H1 (cell line): ENCODE measurements around the gene SOX15. TPM values are rescaled to one million over a fixed set of nuclear protein-coding genes. Genes with fewer than 3 reads are reported as not detected.

Experiments
- ATF2 ChIP-seq: IDR thresholded peaks from 2 replicates; pipeline ENCODE4 v1.6.1; 2012; ENCODE audit warnings: low read length, inconsistent platforms
- BCL11A ChIP-seq, 2 experiments: IDR thresholded peaks; one replicate each; pipeline ENCODE4 v1.6.1; 2011; ENCODE audit warnings: low read depth in 2 of 2, low read length in 2 of 2, mild to moderate bottlenecking in 2 of 2
- BRCA1 ChIP-seq: IDR thresholded peaks from 2 replicates; pipeline ENCODE4 v1.6.1; 2012; ENCODE audit warnings: low read depth, low read length, improper control_type of control experiment
- CTBP2 ChIP-seq: IDR thresholded peaks from 2 replicates; pipeline ENCODE4 v1.7.0; 2011; ENCODE audit warnings: borderline replicate concordance, mild to moderate bottlenecking, moderate library complexity, mixed read lengths, low read length; ENCODE audit not compliant: insufficient read depth, insufficient read length
- EGR1 ChIP-seq: IDR thresholded peaks from 2 replicates; pipeline ENCODE4 v1.6.1; 2011; ENCODE audit warnings: low read depth, low read length, borderline replicate concordance
- EP300 ChIP-seq, 2 experiments: IDR thresholded peaks; 1 replicate in 1 of 2; 2 replicates in 1 of 2; pipeline ENCODE4 v1.6.1; 2011 to 2012; ENCODE audit warnings: low read depth in 2 of 2, low read length in 2 of 2, mild to moderate bottlenecking in 2 of 2, borderline replicate concordance in 1 of 2, inconsistent platforms in 1 of 2, moderate library complexity in 1 of 2
- GABPA ChIP-seq: IDR thresholded peaks from 2 replicates; pipeline ENCODE4 v1.6.1; 2011; ENCODE audit warnings: mild to moderate bottlenecking, low read length, moderate library complexity, borderline replicate concordance; ENCODE audit not compliant: insufficient read depth
- KDM1A ChIP-seq: fragments of 200-600, 300-600 bp; sonication (generic); IDR thresholded peaks from 2 replicates; pipeline ENCODE4 v1.7.1; 2016; ENCODE audit warnings: mild to moderate bottlenecking, low read length, borderline replicate concordance
- KDM5A ChIP-seq: fragments of 200-600 bp; IDR thresholded peaks from 2 replicates; pipeline ENCODE4 v1.7.1; 2012; ENCODE audit warnings: mild to moderate bottlenecking, low read length, inconsistent platforms, mixed read lengths
- PHF8 ChIP-seq: fragments of 200-600 bp; sonication (generic); conservative IDR thresholded peaks from 2 replicates; pipeline ENCODE4 v1.7.1; 2012; ENCODE audit warnings: low read depth, mild to moderate bottlenecking, inconsistent platforms, low read length, moderate library complexity
- RFX5 ChIP-seq: IDR thresholded peaks from 2 replicates; pipeline ENCODE4 v1.6.1; 2011; ENCODE audit warnings: low read depth, low read length, improper control_type of control experiment, borderline replicate concordance
- RNF2 ChIP-seq: fragments of 200-900, 300-1000 bp; sonication (generic); IDR thresholded peaks from 2 replicates; pipeline ENCODE4 v1.7.1; 2016; ENCODE audit warnings: borderline replicate concordance, low read depth, mild to moderate bottlenecking, antibody characterized with exemption, low read length; ENCODE audit not compliant: poor library complexity, severe bottlenecking; ENCODE audit errors: missing control alignments
- RXRA ChIP-seq: IDR thresholded peaks from 2 replicates; pipeline ENCODE4 v1.6.1; 2011; ENCODE audit warnings: low read depth, mild to moderate bottlenecking, low read length, moderate library complexity; ENCODE audit not compliant: insufficient read depth
- SP4 ChIP-seq: IDR thresholded peaks from 2 replicates; pipeline ENCODE4 v1.6.1; 2012; ENCODE audit warnings: low read length, inconsistent platforms
- TAF7 ChIP-seq: optimal IDR thresholded peaks from 2 replicates; pipeline ENCODE3; 2011; ENCODE audit warnings: low read depth, mild to moderate bottlenecking, inconsistent platforms, low read length, moderate library complexity, borderline replicate concordance
- TCF12 ChIP-seq: IDR thresholded peaks from 2 replicates; pipeline ENCODE4 v1.6.1; 2011; ENCODE audit warnings: low read depth, mild to moderate bottlenecking, low read length
- USF2 ChIP-seq: IDR thresholded peaks from 2 replicates; pipeline ENCODE4 v1.6.1; 2011; ENCODE audit warnings: low read length, improper control_type of control experiment
- YY1 ChIP-seq: IDR thresholded peaks from 2 replicates; pipeline ENCODE4 v1.6.1; 2011; ENCODE audit warnings: low read depth, mild to moderate bottlenecking, low read length
- polyA plus RNA-seq, 7 experiments: library from polyadenylated mRNA; depleted of rRNA in 3 of 7; stranded (reverse) in 5 of 7; unstranded in 2 of 7; fragments of >200 nt in 5 of 7; fragments of 200-250 nt in 2 of 7; gene quantifications; 1 replicate in 5 of 7; 2 replicates in 1 of 7; 4 replicates in 1 of 7; pipeline versions ENCODE4 v1.2.1 to v1.2.3, GENCODE V29; 2011 to 2013; ENCODE audit warnings: missing spikeins in 2 of 7, mixed read lengths in 2 of 7
- total RNA-seq: library from RNA; stranded (reverse); fragmentation: NEBNext Ultra II Directional; extraction: Animal tissue kit (Norgen Biotek cat#: 25700); gene quantifications from 2 replicates; pipeline ENCODE4 v1.2.1, GENCODE V29; 2021
- TF ChIP-seq, protein P1 (sequence below): IDR thresholded peaks from 2 replicates; pipeline ENCODE4 v1.6.1; 2011; ENCODE audit warnings: low read depth, mild to moderate bottlenecking, low read length; ENCODE audit not compliant: insufficient read depth

The SOX15 gene
- total and polyA plus RNA-seq, 2 of the 8 experiments (the other 6 are each of a cell fraction or from before 2014, with no cell fraction given) = 14.3 to 26.8 TPM

GRCh38 chr17:7583253-7584109, 6.4 kb downstream of the SOX15 start, which contains the start of gene MPDU1 (continued):
- no peak for TF ChIP-seq EGR1
- TF ChIP-seq YY1 = peak; percentile 95
- TF ChIP-seq KDM5A = peak; percentile 51; the same call in 1 of the 2 replicates
- no peak for TF ChIP-seq TCF12
- TF ChIP-seq BRCA1 = no peak
- TF ChIP-seq, protein P1, sequence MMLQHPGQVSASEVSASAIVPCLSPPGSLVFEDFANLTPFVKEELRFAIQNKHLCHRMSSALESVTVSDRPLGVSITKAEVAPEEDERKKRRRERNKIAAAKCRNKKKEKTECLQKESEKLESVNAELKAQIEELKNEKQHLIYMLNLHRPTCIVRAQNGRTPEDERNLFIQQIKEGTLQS = no peak
- peak; percentile 89; the same call in 1 of the 2 replicates for TF ChIP-seq GABPA
- TF ChIP-seq CTBP2 = no peak
- peak; percentile 56 for TF ChIP-seq RNF2
- no peak for TF ChIP-seq KDM1A
- TF ChIP-seq PHF8 = peak; percentile 87
- no peak for TF ChIP-seq BCL11A (IDR thresholded peaks at IDR 0.05; ENCODE audit: low read depth in 2 of 2, low read length in 2 of 2)
- no peak for TF ChIP-seq EP300 (IDR thresholded peaks at IDR 0.05; ENCODE audit: borderline replicate concordance in 1 of 2, low read depth in 2 of 2, low read length in 2 of 2)
- no peak for TF ChIP-seq RXRA
- TF ChIP-seq TAF7 = peak; percentile 84
- TF ChIP-seq USF2 = no peak
- TF ChIP-seq SP4 = no peak
- TF ChIP-seq ATF2 = peak; percentile 46; the same call in 1 of the 2 replicates
- TF ChIP-seq RFX5 = no peak
